ENCODE data around the gene TRMT2A.

TRMT2A gene

DNA sequence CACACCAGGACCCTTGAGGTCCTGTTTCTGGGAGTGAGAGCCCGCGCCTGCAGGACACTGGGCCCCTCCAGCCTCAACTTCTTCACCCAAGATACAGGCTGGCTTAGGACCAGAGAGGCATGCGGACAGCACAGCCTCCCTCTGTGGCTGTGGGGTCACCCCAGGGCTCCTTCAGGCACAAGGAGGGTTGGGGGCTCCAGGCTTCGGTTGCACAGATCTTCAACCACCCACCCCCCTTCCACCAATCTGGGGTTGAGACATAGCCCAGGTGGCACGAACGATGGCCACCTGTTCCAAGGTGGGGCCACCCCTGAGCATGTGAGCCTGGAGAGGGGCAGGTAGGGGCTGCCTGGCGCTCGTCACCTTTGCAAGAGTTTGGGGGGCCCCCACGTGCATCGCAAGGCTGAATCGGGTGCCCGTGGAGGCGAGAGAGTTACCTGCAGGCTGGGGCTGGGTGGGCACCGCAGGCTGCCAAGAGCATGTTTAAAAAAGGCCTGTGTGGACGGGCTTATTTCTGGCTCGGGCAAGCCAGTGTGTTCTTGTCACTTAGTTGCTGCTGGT, 15.7 kb upstream of the TRMT2A start:
- no peak for DNase-seq

DNA sequence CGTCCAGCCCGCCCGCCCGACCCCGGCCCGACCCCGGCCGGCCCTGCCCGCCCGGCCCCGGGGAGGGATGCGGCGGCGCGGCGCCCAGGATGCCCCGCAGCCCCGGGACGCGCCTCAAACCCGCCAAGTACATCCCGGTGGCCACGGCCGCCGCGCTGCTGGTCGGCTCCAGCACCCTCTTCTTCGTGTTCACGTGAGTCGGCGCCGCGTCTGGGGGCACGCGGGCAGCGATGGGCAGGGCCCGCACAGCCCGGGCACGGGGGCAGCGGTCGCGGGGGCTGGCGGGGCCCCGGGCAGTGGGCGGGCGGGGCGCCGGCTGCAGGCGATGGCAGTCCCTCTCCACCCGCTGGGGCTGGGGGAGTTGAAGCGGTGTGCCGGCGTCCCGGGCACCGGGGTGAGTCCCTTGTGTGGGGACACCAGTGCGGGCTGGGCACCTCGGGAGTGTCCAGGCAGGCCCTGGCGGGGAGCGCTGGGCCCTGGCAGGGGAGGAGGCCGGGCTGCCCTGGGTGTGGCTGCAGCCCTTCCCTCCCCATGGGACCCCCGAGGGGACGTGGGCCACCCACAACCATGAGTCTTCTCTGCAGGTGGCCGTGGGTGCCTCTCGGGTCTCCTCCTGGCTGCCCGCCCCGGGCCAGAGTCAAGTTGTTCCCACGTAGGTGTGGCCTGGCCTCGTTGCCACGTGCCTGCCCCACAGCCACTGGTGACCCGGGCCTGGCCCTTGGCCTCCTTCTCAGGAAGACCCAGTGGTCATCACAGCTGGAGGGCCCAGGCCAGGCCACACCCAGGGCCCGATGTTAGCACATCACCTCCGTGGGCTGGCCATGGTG, 15.0 kb upstream of the TRMT2A start:
- peak in 1 of 5 experiments; percentile 39 for DNase-seq

DNA sequence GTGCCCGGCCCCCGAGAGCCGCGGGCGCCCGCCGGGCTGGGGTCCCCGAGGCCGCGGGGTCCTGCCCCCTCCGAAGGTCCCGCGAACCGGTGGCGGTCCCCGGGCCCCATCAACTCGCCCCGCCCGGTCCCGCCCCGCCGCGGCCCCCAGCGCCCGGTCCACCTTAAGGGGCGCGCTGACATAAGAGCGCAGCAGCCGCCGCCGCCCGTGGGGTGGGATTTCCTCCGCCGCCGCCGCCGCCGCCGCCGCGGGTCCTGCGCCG, 14.5 kb upstream of the TRMT2A start, which contains the start of gene ZDHHC8:
Gene ZDHHC8, plus strand, starts transcription at position 208 of the 262 bp plus-strand sequence. CDS start 144 bp downstream, outside the sequence.
- peak in 4 of 5 experiments; percentile 39 to 55 (median 44) for DNase-seq

DNA sequence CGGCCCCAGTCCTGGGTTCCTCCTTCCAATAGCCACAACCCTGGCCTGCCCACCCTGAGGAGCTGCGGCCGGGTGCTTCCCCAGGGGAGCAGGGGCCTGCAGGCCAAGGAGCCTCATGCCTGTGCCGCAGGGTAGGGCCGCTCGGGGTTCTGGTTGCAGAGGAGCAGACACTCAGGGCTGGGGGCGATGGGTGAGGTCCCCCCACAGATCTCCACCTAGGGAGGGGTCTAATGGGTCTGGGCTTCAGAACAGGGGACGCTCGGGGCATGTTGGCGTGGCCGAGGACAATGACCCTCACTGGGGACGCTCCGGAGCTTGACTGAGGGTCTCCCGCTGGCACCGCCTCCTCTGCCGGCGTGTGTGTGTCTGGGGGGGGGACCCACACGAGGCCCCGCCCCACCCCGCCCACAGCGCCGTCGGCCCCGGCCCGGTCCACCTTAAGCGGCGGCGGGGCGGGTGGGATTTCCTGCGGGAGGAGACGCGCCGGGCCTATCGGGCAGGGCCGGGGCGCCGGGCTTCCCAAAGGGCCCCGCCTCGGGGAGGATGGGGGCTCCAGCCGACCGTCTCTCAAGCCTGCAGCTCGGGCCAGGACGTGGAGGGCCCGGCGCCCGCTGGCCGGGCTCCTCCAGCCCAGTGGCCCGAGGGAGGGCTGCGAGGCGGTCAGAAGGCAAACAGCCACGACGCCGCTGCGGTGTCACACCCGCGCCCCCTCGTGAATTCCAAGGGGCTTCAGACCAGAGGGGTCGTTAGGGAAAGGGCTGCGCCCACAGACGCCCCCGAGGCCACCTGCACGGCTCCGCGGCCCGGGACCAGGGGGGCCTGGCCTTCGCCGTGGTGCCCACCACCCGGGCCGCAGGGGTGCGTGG, 13.9 kb upstream of the TRMT2A start:
- peak; percentile 69 to 81 (median 73) for DNase-seq

DNA sequence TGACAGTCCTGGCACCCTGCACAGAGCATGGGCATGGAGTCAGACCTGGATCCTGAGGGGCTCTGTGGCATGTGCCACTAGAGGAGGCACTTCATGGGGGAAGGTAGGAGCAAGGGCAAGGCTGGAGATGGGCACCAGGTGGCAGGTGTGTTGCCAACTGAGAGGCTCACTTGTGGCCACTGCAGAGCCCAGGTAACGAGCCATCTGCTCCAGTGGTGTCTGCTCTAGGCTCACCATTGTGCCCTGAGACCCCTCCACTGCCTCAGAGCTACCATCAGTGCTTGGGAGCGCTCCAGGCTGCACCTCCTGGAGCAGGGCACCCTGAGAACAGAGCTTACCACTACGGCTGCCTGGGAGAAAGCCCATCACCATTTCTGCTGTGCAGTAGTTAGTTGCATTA, 13.3 kb upstream of the TRMT2A start:
- DNase-seq: peak in 1 of 5 experiments; percentile 35

DNA sequence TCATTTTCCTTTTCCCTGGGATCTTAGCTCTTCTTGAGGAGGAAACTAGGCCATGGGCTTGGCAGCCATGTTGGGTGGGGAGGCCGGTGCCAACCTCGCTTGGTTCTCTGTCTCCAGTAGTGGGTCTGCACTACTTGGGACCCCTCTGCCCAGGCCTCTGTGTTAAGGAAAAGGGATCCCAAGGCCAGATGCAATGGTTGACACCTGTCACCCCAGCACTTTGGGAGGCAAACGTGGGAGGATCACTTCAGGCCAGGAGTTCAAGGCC, 12.7 kb upstream of the TRMT2A start:
- no peak for DNase-seq

DNA sequence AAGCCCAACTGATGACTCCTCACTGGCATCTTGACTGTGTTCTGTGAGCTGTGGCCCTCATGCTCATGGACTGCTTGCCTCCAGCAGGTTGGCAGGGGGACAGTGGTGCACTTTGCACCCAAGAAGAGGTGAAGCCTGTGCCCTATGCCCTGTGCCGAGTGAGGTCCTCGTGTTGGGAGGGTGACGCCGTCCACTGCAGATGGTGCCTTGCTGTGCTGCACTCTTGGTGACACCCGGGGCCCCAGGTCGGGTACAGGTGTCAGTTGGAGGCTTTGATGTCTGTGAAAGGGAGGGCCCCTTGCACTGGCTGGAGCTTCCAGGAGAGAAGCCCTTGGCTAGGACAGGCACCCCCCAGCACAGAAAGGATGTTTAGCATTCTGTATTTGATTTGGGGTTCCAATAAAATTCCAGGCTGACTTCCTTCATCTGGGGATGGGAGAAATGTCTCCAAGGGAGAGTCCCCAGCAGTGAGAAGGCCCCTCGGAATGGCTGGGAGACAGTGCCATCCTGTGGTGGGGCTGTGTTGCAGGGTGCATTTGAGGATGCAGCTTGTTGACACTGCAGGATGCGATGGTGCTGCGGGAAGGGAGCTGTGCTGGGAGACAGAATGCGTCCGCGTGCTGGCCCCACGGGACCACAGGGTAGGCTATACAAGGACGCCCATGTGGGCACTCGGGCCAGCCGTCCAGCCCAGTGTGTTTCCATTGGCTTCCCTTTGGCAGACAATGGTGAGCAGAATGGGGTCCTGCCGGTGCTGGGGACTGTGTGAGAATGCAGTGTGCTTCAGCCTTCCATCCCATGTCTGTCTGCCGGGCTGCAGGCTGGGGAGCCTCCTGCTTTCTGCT, 12.1 kb upstream of the TRMT2A start:
- DNase-seq: peak; percentile 20 to 67 (median 32)

DNA sequence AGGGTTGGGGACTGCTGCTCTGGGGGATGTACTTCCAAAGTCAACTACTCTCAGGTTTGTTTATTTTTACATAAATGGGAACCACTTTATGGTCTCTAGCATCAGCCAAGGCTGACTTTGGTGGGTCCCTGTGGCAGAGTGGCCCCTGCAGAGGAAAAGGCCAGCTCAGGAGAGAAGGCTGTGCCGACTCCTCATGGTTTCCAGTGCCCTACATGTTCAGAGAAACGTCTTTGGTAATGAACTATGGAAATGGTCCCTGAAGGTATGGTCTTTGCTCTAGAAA, 11.5 kb upstream of the TRMT2A start:
- no peak for DNase-seq

DNA sequence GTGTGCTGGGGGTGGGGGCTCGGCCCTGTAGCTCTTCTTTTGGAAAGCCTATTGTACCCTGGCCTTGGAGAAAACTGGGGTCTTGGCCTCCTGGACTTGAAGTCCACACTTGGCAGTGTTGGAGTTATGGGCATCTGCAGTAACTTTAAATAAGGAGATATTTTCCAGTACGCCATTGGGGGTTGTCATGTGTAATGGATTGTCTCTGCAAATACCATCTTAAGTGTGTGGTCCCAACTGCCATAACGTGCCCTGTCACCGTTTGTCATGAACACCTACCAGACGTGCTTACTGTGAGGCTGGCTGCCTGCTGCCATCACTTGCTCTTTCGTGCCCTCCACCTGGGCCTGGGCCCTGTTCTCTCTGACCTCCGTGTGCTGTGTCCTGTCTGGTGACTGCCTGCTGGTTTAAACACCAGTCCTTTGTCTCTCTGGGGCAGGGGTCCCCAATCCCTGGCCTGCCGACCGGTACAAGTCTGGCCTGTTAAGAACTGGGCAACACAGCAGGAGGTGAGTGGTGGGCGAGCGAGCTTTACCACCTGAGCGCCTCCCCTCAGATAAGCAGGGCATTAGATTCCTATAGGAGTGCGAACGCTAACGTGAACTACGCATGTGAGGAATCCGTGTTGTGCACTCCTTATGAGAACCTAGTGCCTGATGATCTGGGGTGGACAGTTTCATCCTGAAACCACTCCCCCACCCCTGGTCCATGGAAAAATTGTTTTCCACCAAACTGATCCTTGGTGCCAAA, 11.0 kb upstream of the TRMT2A start:
- no peak for DNase-seq

DNA sequence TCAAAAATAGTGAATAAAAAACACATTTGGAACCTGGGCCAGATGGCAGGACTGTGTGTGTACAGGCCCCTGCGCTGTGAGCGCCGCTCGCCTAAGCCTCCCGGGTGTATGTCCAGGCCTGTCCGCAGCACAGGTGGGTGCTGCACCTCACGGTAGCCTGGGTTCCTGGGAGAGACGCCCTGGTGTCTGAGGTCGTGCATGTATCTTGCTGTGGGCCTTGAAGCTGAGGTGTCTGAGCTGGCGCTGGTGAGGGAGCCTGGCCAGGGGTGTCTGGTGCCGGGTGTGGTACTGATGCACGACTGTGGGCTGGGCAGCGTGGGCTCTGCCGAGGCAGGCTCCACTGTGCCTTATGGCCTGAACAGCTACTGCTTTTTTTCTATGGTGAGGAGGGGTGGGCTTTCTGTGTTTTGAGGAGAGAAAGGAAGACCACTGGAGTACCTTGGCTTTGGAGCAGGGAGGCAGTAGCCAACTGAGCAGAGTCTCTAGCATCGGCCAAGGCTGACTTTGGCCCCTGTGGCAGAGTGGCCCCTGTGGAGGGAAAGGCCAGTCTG, 10.4 kb upstream of the TRMT2A start:
- no peak for DNase-seq

DNA sequence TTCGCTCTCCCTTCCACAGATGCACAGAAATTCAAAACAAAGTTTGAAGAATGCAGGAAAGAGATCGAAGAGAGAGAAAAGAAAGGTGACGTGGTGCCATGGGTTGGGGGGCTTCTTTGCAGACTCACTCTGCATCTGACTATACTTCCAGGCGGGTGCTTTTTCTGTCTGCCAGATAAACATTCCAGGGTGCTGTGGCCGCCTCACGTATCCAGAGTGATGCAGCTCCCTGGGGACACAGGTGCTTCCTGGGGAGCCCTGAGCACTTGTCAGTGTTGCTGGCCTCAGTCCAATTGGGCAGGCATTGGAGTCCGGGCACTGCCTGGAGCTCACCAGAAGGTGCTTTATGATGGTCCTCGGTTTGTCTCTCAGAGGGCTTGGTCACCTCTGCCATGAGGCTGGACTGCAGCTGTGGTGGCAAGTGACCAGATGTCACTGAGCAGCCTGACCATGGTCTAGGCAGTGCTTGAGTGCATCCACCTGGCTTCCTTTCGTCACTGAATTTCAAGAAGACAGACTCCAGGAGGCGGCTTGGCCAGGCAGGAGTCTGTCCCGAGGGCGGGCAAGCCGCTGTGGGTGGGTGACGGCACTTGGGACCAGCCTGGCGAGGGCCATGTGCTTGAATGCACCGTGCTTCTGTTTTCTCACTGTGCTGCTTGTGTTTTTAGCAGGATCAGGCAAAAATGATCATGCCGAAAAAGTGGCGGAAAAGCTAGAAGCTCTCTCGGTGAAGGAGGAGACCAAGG, 9.4 kb upstream of the TRMT2A start:
- DNase-seq: no peak

DNA sequence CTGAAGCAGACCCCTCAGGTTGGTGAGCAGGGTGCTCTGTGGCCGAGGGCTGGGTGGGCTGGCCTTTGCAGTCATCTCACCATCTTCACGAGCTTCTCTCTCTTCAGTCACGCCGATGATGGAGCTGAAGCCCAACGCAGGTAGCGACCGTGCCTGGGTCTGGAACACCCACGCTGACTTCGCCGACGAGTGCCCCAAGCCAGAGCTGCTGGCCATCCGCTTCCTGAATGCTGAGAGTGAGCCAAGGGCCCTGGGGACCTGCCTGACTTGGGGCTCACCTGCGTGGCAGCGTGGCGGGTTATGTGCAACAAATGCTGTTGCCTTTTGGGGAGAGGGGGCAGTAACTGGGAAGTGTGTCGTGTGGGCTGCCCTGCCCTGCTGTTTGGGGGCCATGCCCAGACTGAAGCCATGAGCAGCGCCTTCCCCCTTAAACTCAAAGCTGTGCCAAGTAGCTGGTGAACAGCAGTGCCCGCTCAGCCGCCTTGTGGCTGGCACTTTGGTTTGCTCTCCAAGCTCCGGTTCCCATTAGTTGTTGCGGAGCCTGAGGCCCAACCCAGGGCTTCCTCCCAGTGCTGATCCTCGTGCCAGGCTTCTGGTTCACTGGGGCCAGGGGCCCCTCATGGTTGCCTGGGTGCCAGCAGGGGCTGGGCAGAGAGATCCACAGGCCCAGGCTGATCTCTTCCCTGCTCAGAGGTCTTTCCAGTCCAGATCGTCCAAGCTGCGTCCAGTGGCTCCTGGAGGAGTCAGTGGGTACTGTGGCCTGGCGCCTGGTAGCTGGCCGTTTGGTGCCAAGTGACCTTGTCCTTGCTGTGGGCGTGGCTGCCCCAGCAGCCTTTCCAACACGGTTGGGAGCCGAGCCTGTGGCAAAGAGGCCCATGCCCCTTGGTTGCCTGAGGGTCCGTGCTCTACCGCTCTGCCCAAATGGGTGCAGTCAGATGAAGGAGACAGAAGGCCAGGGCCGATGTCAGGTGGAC, 8.5 kb upstream of the TRMT2A start:
- DNase-seq: no peak

DNA sequence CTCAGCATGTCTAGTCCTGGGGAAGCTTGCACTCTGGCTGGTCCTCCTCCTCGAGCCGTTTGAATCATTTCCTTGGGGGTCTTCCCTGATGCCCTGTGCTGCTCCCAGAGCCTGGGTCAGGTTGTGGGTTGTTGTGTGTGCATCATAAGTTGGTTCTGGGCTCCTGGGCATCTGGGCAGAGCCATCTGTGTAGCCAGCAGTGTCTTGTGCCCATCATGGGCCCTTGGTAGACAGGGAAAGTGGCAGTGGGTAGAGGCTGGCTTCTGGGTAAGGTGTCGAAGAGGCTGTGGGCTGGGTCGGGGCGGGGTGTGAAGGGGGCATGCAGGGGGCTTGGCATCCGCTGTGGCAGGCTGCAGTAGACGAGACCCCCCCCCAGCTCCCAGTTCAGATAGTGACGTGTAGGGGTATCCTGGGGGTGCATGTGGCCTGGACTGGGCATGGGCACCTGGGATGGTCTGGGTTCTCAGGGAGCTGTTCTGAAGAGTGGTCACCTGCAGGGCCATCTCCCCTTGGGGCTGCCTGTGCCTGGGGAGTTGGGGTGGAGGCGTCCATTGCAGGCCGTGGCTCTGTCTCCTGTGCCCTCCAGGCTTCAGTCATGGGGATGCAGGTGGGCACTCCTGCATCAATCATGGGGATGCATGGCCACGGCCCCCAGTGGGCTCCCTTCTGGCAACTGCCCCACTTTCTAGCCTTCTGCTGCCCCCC, 7.2 kb upstream of the TRMT2A start:
- no peak for DNase-seq

DNA sequence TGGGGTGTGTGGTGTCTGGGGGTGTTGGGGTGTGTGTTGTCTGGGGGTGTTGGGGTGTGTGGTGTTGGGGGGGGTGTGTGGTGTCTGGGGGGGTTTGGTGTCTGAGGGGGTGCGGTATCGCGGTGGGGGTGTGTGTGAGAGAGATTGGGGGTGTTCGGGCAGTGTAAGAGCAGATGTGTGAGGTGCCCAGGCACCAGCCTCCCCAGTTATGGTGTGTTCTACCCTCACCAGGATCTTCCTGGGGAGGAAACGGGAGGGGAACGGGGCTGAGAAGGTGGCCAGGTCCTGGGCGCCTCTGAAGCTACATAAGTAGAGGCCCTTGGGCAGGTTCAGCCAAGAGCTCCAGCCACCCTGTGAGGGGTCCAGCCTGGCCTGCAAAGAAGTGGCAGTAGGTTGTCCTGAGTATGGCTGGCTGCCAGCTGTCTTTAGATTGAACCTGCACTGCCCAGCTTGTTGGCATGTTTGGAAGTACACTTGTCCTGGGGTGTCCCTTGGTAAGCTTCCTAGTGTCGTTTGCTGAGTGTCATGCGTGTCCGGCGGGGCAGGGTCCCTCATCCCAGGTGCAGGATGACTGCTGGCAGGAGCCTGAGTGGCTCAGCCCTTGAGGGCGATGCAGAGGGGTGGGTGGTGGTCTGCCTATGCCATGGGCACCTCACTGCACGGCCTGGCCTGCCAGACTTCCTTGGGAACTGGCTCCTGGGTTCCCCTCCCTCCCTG, 6.5 kb upstream of the TRMT2A start:
- no peak for DNase-seq

DNA sequence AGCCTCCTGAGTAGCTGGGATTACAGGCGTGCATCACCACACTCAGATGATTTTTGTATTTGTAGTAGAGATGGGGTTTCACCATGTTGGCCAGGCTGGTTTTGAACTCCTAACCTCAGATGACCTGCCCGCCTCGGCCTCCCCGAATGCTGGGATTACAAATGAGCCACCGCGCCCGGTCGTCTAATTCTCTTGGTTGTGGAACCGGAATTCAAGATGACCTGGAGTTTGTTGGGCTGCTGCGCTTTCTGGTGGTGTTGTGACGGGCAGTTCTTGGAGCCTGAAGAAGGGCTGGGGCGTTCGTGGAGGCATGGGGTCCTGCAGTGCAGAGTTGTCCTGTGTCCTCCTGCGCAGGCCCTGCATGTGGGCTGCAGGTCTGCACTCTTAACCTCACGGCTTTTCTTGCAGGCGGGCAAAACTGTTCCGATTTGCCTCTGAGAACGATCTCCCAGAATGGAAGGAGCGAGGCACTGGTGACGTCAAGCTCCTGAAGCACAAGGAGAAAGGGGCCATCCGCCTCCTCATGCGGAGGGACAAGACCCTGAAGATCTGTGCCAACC, 4.9 kb upstream of the TRMT2A start:
- no peak for DNase-seq

DNA sequence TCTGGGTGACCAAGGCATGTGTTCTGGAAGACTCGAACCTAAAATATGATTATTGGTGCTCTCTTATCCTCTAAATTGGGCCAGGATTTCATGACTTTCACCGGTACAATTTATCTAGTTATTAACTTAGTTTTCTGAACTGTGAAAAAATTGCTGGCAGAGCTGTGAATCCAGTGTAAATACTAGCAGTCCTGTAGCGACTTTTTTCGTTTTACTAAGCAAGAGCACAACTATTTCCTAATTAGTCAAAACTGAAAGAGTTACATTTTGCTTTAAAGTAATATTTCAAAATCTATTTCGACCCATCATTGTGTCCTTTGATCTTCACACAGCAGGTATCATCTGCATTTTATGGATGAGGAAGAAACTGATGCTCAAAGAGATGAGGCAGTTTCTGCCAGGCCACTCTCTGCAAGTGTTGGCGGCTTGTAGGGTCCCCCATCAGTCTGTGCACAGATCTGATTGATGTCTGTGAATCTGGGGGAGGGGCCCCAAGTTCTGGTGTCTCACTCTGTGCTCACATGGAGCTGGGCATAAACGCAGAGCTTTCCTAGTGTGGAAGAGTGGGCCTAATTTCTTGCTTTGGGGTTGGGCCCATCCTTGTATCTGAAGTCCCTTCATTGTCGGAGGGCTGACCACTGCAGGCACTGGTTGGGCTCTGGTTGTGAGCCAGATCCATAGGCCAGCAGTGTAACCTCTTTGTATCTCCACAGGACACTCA, 1.4 kb upstream of the TRMT2A start:
- no peak for DNase-seq

DNA sequence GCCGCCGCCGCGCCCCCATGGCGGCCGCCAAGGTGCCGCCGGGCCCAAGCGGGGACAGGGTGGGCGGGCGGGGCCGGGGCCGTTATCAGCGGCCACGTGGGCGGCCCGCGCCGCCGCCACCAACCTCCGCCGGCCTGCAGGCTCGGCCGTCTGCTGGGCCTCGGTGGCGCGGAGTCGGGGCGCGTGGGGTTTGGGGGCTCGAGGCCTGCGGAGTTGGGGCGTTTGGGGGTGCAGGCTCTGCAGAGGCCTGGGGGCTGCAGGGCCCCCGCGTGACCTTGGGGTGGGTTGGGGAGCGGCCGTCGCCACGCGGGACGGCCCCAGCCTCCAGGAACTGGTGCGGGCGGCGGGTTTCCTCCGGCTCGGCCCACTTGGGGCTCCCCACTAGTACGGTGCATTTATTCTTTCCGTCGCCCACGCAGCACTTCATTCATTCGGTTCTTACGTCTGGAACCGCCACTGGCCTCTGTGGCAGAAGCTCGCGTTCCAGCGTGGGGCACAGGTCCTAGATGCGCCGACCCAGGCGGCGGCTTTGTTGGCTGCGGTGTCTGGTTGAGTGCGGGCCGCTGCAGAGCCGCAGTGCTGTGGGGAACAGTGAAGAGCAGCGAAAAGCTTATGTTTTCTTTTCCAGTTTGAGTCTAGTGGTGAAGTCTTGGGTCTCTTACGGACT, 740 bp upstream of the TRMT2A start:
- peak in 4 of 5 experiments; percentile 48 to 67 (median 55) for DNase-seq
